ENCODE results near the gene LEAP2. TPM values are rescaled to one million over a fixed set of nuclear protein-coding genes. Genes with fewer than 3 reads are reported as not detected.

The LEAP2 gene
- total RNA-seq, 1 donor from 2014 or later, result 0.25 TPM

- no peak for DNase-seq (ENCODE audit: low read depth)
- peaks cover 4% of the 10 kb centered on the region for H3K36me3 ChIP-seq (ENCODE audit: control insufficient read depth, insufficient read depth, low read length)
- H3K27me3 ChIP-seq (ENCODE audit: control insufficient read depth, insufficient read depth, low read length), result no peaks in the 10 kb centered on the region
- TF ChIP-seq CTCF (IDR thresholded peaks at IDR 0.05; ENCODE audit: insufficient read depth, low read length, poor library complexity, severe bottlenecking), result no peak
- no peak overlapping the region for H3K4me3 ChIP-seq (ENCODE audit: low read depth, low read length)
Observed at GRCh38 chr5:132896685-132897084, 23.2 kb downstream of the LEAP2 start.

DNA sequence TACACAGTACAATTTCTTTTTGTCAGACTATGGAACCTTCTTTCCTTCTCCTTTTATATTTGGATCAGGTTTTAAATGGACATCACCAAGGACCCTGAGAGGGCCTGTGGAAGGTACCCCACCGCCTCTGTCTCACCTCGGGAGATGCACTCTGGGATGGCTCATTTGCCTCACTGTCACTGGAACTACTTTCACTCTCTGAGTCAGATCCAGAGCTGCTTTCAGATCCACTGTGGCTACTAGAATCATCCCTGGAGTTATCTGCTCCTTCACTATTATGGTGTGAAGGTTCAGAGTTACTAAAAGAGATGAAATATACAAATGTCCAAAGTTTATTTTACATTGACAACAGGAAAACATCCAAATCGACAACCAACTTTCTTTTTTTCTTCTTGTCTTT is 24.6 kb downstream of the LEAP2 start:
- no peak for DNase-seq (ENCODE audit: low read depth)

DNA sequence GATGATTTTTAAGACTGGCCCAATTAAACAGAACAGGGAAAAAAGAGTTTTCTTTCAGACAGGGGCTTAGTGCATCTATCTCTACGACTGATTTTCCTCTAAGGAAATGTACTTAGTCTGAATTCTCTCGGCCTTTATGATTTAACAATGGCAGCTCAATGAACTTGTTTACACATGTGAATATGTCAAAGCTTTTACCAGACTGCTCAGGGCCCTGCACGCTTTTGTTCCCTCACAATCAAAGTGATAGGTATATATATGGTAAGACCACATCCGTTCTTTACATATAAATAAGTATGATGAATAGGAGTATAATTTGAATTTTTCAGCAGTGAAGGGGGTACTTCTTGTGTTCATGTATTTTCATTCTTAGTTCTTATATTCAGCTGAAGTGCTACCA is 27.6 kb downstream of the LEAP2 start:
- H3K27me3 ChIP-seq (ENCODE audit: control insufficient read depth, insufficient read depth, low read length), result no peaks in the 10 kb centered on the region
- H3K4me3 ChIP-seq (ENCODE audit: low read depth, low read length), result no peak overlapping the region
- peaks cover 3% of the 10 kb centered on the region for H3K36me3 ChIP-seq (ENCODE audit: control insufficient read depth, insufficient read depth, low read length)
- no peak for TF ChIP-seq CTCF (IDR thresholded peaks at IDR 0.05; ENCODE audit: insufficient read depth, low read length, poor library complexity, severe bottlenecking)
- no peak for DNase-seq (ENCODE audit: low read depth)

More for the DNA sequence above, 24.6 kb downstream of the LEAP2 start:
- no peak for TF ChIP-seq CTCF (IDR thresholded peaks at IDR 0.05; ENCODE audit: insufficient read depth, low read length, poor library complexity, severe bottlenecking)
- Histone ChIP-seq H3K36me3 (ENCODE audit: control insufficient read depth, insufficient read depth, low read length) (peaks cover 3% of the 10 kb centered on the region), H3K27me3 (ENCODE audit: control insufficient read depth, insufficient read depth, low read length) (no peaks in the 10 kb centered on the region), H3K4me3 (ENCODE audit: low read depth, low read length) (no peak overlapping the region)

GRCh38 chr5:132901730-132902129 is 28.3 kb downstream of the LEAP2 start:
- Histone ChIP-seq H3K4me3 (ENCODE audit: low read depth, low read length) (no peak overlapping the region), H3K36me3 (ENCODE audit: control insufficient read depth, insufficient read depth, low read length) (peaks cover 3% of the 10 kb centered on the region), H3K27me3 (ENCODE audit: control insufficient read depth, insufficient read depth, low read length) (no peaks in the 10 kb centered on the region)
- no peak for DNase-seq (ENCODE audit: low read depth)
- TF ChIP-seq CTCF (IDR thresholded peaks at IDR 0.05; ENCODE audit: insufficient read depth, low read length, poor library complexity, severe bottlenecking), result no peak

- Histone ChIP-seq H3K27me3 (ENCODE audit: control insufficient read depth, insufficient read depth, low read length) (no peaks in the 10 kb centered on the region), H3K36me3 (ENCODE audit: control insufficient read depth, insufficient read depth, low read length) (no peaks in the 10 kb centered on the region), H3K4me3 (ENCODE audit: low read depth, low read length) (no peak overlapping the region)
- TF ChIP-seq CTCF (IDR thresholded peaks at IDR 0.05; ENCODE audit: insufficient read depth, low read length, poor library complexity, severe bottlenecking), result no peak
- DNase-seq (ENCODE audit: low read depth), result no peak
Observed at GRCh38 chr5:132905938-132906337, 32.5 kb downstream of the LEAP2 start.

DNA sequence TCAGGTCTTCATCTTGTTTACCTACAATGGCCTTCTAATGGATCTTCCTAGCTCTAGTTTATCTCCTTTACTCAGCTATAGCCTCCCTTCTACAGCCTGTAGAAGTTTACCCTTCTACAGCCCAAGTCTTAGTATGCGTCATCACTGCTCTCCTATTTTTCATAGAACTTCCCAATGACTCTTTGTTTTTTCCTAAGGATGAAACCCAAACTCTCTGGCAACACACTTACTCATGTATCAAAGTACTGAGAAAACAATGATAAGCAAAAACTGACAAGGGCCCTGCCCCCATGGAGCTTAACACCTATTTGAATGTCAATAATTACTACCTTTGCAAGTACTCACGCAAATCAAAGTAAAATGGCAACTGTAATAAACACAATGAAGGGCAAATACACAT is 33.7 kb downstream of the LEAP2 start:
- no peak for DNase-seq (ENCODE audit: low read depth)
- no peaks in the 10 kb centered on the region for H3K36me3 ChIP-seq (ENCODE audit: control insufficient read depth, insufficient read depth, low read length)
- H3K4me3 ChIP-seq (ENCODE audit: low read depth, low read length), result no peak overlapping the region
- H3K27me3 ChIP-seq (ENCODE audit: control insufficient read depth, insufficient read depth, low read length), result no peaks in the 10 kb centered on the region
- no peak for TF ChIP-seq CTCF (IDR thresholded peaks at IDR 0.05; ENCODE audit: insufficient read depth, low read length, poor library complexity, severe bottlenecking)
